Duodenal mucosa (tissue), 2 donors: ENCODE data around the gene TNRC18.
"Not testable (repeated sequence)": the region's sequence is repeated elsewhere in the genome, so short reads cannot be mapped to it uniquely, and the experiment has no call there.

Experiments
- H3K27ac ChIP-seq: one replicate; pipeline ENCODE4 v1.7.0; 2013; ENCODE audit warnings: low read depth, low read length
- H3K27me3 ChIP-seq, 2 donors: one replicate each; pipeline ENCODE4 v1.7.0; 2013; ENCODE audit warnings: low read length in 2 of 2, control low read depth in 1 of 2; ENCODE audit not compliant: insufficient read depth in 2 of 2, control insufficient read depth in 1 of 2
- H3K36me3 ChIP-seq, 2 donors: one replicate each; pipeline ENCODE4 v1.7.0; 2013; ENCODE audit warnings: low read length in 2 of 2, control low read depth in 1 of 2; ENCODE audit not compliant: insufficient read depth in 2 of 2, control insufficient read depth in 1 of 2
- H3K4me1 ChIP-seq, 2 donors: one replicate each; pipeline ENCODE4 v1.7.0; 2013; ENCODE audit warnings: low read length in 2 of 2, control low read depth in 1 of 2; ENCODE audit not compliant: insufficient read depth in 2 of 2, control insufficient read depth in 1 of 2
- H3K4me3 ChIP-seq, 2 donors: one replicate each; pipeline ENCODE4 v1.7.0; 2013; ENCODE audit warnings: low read length in 2 of 2, low read depth in 1 of 2
- H3K9ac ChIP-seq, 2 donors: one replicate each; pipeline ENCODE4 v1.7.0; 2013; ENCODE audit warnings: low read length in 2 of 2, low read depth in 1 of 2
- H3K9me3 ChIP-seq, 2 donors: one replicate each; pipeline ENCODE4 v1.7.0; 2013; ENCODE audit warnings: low read length in 2 of 2, control low read depth in 1 of 2; ENCODE audit not compliant: control insufficient read depth in 1 of 2

TNRC18 gene

GRCh38 chr7:5310822-5311405, 112.7 kb downstream of the TNRC18 start:
- Histone ChIP-seq H3K4me1 (no peaks in the 10 kb centered on the region), H3K9ac (no peak overlapping the region), H3K9me3 (no peaks in the 10 kb centered on the region), H3K27me3 (no peaks in the 10 kb centered on the region), H3K36me3 (peaks cover 6 to 38% of the 10 kb centered on the region in 2 donors), H3K4me3 (no peak overlapping the region), H3K27ac (no peak overlapping the region)

DNA sequence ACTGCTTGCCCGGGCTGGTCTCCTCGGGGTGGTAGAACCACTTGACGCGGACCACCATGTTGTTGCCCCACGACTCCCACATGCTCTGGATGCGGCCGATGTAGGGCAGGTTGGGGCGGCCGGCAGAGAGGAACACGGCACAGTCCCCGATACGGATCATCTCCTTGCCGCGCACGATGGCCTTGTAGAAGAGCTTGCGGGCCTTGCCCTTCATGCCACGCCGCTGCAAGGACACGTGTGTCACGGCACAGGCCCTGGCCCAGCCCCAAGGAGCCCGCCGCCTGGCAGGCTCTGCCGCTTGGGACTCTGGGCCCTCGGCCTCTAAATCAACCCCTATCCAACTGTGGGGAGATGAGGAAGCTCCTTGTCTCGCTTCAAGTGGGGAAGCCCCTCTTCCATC, 114.5 kb downstream of the TNRC18 start:
- H3K36me3 ChIP-seq, result peaks cover 6 to 30% of the 10 kb centered on the region in 2 donors
- H3K27ac ChIP-seq, result no peak overlapping the region
- H3K9ac ChIP-seq, result no peak overlapping the region

GRCh38 chr7:5307221-5308142, 116.2 kb downstream of the TNRC18 start:
- not testable (repeated sequence) for H3K9me3 ChIP-seq, H3K4me1 ChIP-seq, H3K27me3 ChIP-seq, H3K9ac ChIP-seq, H3K4me3 ChIP-seq, H3K27ac ChIP-seq
- H3K36me3 ChIP-seq, result peaks cover 6 to 30% of the 10 kb centered on the region in 2 donors

More for the DNA sequence above, 114.5 kb downstream of the TNRC18 start:
- no peak overlapping the region for H3K4me3 ChIP-seq
- no peaks in the 10 kb centered on the region for H3K4me1 ChIP-seq
- H3K27me3 ChIP-seq, result no peaks in the 10 kb centered on the region
- H3K9me3 ChIP-seq, result no peaks in the 10 kb centered on the region

DNA sequence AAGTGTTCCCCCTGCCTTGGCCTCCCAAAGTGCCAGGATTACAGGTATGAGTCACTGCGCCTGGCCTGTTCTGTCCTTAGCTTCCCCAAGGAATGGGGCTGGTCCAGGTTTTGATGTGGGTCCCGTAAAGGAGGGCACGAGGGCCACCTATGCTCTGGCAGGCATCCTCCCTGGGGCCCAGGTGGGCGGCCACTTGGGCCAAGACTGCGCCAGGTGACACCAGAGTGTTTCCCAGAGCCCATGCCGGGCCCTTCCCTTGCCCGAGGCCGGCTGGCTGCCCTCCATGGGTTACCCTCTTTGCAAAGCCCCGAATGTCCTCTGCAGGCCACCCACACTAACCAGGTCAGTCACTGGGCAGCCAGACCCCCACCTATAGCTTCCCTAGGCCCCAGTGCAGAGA, 118.6 kb downstream of the TNRC18 start:
- H3K36me3 ChIP-seq, result peaks cover 0 to 14% of the 10 kb centered on the region in 2 donors
- not testable (repeated sequence) for H3K9ac ChIP-seq, H3K27ac ChIP-seq, H3K4me3 ChIP-seq, H3K27me3 ChIP-seq, H3K9me3 ChIP-seq, H3K4me1 ChIP-seq

GRCh38 chr7:5303591-5304505, 119.8 kb downstream of the TNRC18 start:
- Histone ChIP-seq H3K36me3 (peaks cover 0 to 10% of the 10 kb centered on the region in 2 donors), H3K27ac (no peak overlapping the region)

DNA sequence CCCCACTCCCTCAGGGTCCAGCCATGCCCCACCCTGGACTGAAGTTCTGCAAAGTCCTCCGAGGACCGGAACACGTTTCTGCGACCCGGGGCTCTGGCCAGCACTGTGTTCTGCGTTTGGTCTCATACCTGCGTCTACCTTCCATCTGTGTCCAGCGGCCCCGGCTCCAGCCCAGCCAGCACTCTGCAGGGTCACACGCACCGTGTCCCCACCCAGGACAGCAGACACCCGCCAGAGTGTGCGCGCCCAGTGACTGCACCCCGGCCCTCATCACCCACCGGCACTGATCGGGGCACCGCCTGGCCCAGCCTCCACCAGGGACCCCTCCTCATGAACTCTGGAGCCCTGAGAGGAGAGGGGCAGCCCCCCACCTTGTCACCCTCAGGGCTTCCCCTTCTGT, 120.6 kb downstream of the TNRC18 start:
- Histone ChIP-seq H3K27me3 (no peaks in the 10 kb centered on the region), H3K4me1 (no peaks in the 10 kb centered on the region), H3K9ac (no peak overlapping the region), H3K4me3 (no peak overlapping the region), H3K27ac (no peak overlapping the region), H3K36me3 (peaks cover 0 to 8% of the 10 kb centered on the region in 2 donors), H3K9me3 (no peaks in the 10 kb centered on the region)

More at GRCh38 chr7:5303591-5304505, 119.8 kb downstream of the TNRC18 start:
- Histone ChIP-seq H3K9me3 (no peaks in the 10 kb centered on the region), H3K4me3 (no peak overlapping the region), H3K9ac (no peak overlapping the region), H3K27me3 (no peaks in the 10 kb centered on the region), H3K4me1 (no peaks in the 10 kb centered on the region)

DNA sequence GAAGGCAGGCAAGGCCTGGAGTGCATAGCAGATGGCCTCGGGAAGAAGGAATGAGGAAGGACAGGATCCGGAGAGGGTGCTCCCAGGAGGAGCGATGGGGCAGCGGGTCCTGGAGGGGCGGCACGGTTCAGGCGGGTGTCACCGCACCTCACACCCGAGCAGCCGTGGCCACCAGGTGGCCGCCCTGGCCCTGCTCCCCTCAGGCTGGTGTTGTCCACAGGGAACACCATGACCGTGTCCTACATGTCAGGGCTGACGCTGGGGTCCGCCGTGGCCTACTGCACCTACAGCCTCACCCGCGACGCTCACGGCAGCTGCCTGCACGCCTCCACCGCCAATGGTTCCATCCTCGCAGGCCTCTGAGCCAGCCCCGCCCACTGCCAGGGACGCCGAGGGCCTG, 121.1 kb downstream of the TNRC18 start:
- peaks cover 0 to 3% of the 10 kb centered on the region in 2 donors for H3K36me3 ChIP-seq

DNA sequence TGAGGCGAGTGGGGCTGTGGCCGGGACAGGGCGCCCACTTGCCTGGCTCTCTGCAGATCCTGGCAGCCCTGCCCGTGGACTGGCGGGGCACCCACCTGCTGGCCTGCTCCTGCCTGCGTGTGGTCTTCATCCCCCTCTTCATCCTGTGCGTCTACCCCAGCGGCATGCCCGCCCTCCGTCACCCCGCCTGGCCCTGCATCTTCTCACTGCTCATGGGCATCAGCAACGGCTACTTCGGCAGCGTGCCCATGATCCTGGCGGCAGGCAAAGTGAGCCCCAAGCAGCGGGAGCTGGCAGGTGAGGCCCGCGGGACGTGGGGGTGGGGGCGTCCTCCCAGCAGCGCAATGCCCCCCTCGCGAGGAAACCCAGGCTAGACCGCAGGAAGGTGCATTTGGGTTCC, 123.3 kb downstream of the TNRC18 start:
- no peaks in the 10 kb centered on the region for H3K4me1 ChIP-seq
- no peak overlapping the region for H3K4me3 ChIP-seq
- no peaks in the 10 kb centered on the region for H3K9me3 ChIP-seq
- no peaks in the 10 kb centered on the region for H3K27me3 ChIP-seq
- no peaks in the 10 kb centered on the region for H3K36me3 ChIP-seq
- no peak overlapping the region for H3K9ac ChIP-seq
- no peak overlapping the region for H3K27ac ChIP-seq

More for the DNA sequence above, 121.1 kb downstream of the TNRC18 start:
- Histone ChIP-seq H3K27ac (no peak overlapping the region), H3K27me3 (no peaks in the 10 kb centered on the region), H3K4me3 (no peak overlapping the region), H3K4me1 (no peaks in the 10 kb centered on the region), H3K9ac (no peak overlapping the region), H3K9me3 (no peaks in the 10 kb centered on the region)

DNA sequence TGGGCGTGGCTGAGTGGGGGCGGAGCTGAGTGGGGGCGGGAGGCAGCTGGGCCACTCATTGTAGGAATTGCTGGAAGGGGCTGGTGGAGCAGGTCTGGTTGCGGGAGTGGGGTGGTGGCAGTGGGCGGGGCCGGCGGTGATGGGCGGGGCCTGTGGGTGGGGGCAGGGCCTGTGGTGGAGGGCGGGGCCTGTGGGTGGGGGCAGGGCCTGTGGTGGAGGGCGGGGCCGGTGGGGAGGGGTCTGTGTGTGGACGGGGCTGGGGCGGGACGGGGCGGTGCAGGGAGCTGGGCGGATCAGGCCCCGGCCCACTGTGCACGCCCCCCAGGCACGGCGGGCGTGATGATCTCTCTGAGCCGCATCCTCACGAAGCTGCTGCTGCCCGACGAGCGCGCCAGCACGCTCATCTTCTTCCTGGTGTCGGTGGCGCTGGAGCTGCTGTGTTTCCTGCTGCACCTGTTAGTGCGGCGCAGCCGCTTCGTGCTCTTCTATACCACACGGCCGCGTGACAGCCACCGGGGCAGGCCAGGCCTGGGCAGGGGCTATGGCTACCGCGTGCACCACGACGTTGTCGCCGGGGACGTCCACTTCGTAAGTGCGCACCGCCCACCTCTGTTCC, 126.9 kb downstream of the TNRC18 start:
- H3K9ac ChIP-seq, result no peak overlapping the region
- no peaks in the 10 kb centered on the region for H3K36me3 ChIP-seq
- H3K9me3 ChIP-seq, result no peaks in the 10 kb centered on the region
- H3K27me3 ChIP-seq, result no peaks in the 10 kb centered on the region
- H3K4me1 ChIP-seq, result peaks cover 0 to 5% of the 10 kb centered on the region in 2 donors
- H3K4me3 ChIP-seq, result peak overlapping the region in 1 of 2 donors; percentile 21
- no peak overlapping the region for H3K27ac ChIP-seq
